ENCODE results near the gene MLLT6.

Gene MLLT6

DNA sequence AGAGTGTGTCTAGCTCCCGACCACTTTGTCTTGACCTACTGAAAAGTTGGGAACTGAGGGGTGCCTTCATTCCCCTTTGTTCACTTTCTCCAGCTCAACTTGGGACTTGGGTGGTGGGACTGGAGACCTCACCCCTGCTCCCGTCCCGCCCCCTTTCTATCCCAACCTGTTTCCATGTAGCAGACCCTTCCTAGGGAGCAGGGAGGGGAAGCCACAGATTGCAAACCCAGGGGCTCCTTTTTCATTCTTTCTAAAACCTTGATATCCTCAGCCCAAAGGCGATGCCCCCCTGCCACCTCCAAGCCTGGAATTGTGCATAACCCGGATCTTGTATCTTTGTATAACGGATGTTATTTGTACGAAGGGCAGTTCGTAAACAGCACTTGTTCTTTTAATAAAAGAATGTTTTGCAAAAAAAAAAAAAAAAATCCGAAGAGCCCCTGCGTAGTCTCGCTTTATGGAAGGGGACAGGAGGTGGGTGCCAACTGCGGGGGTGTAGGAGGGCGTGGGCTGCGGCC lies 24.4 kb downstream of the MLLT6 start:
- no peak for DNase-seq

DNA sequence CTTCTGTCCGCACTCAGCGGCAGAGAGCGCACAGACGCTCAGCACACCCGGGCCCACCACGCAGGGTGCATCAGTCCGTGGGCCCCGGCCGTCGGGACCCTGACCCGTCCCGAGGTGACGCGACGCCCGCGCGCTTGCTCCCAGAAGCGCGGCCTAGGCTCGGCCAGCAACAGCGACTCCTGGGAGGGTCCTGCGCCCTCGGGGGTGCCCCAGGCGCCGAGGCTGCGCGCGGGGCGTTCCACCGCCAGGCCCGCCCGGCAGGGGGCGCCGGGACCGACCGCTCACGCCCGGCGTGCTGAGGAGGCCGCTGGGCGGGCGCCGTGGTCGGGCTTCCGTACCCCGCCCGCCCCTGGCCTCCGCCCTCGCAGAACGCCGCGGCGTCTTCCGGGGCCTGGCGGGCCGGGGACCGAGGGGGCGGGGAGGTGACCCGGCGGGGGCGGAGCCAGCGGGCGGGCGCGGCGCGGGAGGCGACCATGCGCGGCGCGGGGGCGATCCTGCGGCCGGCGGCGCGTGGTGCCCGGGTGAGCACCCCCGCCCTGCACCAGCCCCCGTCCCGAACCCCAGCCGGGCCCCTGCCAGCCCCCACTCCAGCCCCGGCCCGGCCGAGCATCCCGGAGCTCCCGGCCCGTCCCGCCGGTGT lies 24.9 kb downstream of the MLLT6 start, which contains the start of gene CISD3:
CISD3 (plus strand) TSS at position 456 of the 640 bp plus-strand sequence; CDS start at position 474, 18 bp downstream.
- DNase-seq: no peak

DNA sequence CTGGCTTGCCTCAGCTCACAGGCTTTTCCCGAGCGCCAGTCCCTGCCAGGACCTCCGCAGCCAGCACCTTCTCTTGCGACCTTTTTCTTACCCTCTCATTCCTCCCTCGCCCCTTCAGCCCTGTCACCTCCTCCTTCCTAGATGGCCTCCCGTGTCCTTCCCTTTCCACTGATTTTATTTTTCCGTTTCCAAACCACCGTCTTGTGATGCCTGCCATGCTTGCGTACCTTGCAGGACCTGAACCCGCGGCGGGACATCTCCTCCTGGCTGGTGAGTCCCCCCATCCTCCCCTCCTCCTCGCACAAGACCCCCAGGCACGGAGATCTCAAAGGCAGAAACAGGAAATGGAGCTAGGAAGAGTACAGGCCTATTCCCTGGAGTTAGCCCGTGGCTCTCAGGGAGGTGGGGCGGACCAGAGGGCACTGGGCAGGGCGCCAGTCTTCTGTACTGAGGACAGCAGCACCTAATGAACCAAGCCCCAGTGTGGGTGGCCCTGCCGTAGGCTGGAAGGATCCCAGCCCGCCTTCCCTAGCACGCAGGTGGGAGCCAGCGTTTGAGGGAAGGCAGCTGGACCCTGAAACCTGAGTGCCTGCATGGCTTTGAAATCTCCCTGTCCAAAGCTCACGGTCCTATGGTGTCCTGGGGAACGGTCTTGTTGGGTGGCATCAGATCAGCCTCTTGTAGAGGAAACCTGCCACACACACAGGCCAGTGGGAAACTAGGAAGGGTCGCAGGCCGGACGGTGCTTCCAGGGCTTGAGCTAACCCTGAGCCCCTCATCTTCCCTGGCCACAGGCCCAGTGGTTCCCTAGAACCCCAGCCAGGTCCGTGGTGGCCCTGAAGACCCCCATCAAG lies 25.7 kb downstream of the MLLT6 start:
- no peak for DNase-seq

DNA sequence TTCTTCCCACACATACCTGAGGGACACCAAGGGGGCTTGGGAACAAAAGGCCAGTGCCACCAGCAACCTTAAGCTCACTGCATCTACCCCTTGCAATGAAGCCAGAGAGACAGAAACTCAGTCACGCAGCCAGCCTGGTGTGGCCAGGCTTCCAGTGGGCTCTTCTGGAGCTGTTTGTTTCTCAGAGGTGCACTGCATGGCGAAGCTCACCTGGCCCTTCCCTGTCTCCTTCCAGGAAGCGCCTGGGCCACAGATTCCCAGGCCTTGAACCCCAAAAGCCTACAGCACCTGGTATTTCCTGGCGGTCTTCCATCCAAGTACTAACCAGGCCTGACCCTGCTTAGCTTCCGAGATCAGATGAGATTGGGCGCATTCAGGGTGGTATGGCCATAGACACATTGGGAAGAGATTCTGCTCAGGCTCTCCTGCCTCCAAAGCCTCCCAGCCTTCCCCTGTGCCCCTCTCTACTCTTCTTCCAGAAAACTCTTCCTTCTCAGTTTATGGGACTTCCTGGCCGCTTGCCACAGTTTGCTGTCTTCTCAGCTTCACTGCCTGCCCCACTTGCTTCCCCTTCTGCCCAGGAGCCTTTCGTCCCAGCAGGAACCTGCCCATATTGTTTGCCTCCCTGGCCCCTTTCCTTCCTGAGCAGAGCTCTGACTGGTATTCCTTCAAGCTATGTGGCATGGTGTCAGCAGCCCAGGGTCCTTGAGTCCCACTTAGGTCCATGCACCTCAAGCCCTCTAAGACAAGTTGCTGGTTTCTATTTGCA lies 26.6 kb downstream of the MLLT6 start:
- no peak for DNase-seq

DNA sequence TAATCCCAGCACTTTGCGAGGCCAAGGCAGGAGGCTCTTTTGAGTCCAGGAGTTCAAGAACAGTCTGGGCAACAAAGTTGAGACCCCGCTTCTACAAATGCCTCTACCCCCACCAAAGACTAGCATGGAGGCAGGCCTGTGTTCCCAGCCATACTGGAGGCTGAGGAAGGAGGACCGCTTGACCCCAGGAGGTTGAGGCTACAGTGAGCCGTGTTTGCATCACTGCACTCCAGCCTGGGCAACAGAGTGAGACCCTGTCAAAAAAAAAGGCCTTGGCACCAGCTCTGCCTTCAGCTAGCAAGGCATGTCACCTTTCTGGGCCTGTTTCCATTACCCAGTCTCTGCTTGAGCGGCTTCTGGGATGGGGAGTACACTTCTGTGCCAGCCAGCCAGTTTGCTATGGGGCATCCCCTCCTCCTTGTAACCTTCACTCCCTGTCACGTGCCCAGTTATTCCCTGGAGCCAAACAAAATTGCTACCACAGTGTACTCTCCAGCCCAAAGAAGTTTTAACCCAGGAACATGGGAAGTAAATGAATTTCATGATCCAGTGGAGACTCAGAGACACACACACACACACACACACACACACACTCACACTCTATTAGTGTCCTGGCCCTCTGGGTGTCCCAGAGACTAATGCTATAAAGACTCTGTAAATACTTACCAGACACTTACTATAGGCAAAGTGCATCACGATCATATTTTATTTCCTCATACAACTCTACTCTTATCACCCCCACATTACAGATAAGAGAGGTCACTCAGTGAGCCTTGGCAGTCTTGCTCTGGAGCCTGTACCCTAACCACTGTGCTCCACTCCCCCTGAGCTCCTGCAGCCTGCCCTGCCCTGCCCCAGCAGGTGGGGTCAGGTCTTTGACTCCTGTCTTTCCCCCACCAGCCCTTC lies 27.6 kb downstream of the MLLT6 start:
- no peak for DNase-seq

DNA sequence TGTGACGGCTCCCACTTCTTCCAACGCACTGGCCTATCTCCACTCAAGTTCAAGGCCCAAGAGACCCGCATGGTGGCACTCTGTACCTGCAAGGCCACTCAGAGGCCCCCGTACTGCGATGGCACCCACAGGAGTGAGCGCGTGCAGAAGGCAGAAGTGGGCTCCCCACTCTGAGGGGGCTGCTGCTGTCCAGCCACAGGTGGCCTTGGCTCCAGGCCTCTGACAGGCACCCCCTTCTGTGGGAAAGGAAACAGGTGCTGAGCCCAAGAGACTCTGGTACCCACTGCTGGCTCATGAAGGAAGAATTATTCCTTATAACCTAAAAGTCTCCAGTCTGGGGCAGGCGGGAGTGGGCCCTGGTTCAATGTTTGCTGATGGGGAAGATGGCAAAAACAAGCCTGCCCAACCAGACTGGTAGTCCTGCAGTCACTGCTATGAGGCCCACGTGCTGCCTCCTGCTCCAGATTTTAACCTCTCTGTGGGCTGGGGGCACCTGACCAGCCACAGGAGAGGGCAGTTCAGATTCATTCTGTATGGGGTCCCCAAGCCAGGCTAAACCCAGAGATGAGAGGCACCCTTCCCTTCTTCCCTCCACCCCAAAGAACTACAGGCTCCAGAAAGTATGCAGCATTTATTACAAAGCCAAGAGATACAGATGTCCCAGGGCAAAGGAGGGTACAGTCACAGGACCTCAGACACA lies 28.4 kb downstream of the MLLT6 start:
- DNase-seq: no peak

DNA sequence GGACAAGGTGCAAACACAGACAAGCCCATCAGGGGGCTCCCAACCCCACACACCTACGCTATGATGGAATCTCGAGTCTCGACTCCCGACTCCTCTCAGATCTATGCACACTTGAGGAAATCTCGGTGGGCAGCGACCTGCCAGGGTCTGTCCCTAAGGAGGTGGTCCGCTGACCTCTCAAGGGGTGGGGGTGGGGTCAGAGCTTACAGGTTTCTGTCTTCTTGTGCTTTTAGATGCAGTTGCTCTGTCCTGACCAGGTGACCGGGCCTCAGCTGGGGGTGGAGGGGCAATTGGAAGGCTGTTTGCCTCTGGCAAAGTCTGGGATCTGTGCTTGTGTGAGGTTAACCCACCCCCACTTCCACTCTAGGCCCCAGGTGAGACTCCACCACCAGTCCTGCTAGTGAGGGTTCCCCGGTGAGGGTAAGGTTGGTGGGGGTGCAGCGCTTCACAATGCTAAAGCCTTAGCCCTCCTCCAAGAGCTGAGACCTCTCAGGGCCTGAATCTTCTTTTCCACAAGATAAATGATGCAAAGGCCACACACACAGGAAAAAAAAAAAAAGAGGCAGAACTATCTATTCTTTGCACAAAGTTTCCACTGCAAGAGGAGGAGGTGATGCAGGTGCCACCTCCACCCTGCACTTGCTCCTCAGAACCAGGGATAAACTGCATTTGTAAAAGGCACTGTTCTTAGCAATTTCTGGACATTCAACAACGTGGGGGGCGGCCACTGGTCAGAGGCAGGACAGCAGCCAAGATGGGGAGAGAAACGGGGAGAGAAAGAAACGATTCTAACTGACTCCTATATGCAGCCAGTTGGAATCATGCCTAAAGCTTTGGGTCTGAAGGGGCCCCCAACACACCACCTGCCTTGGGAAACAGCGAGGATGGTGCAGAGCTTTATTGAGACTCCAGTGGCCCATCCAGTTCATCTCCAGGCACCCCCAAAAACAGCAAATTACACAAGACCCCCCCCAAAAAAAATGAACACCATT lies 29.2 kb downstream of the MLLT6 start:
- DNase-seq: no peak

DNA sequence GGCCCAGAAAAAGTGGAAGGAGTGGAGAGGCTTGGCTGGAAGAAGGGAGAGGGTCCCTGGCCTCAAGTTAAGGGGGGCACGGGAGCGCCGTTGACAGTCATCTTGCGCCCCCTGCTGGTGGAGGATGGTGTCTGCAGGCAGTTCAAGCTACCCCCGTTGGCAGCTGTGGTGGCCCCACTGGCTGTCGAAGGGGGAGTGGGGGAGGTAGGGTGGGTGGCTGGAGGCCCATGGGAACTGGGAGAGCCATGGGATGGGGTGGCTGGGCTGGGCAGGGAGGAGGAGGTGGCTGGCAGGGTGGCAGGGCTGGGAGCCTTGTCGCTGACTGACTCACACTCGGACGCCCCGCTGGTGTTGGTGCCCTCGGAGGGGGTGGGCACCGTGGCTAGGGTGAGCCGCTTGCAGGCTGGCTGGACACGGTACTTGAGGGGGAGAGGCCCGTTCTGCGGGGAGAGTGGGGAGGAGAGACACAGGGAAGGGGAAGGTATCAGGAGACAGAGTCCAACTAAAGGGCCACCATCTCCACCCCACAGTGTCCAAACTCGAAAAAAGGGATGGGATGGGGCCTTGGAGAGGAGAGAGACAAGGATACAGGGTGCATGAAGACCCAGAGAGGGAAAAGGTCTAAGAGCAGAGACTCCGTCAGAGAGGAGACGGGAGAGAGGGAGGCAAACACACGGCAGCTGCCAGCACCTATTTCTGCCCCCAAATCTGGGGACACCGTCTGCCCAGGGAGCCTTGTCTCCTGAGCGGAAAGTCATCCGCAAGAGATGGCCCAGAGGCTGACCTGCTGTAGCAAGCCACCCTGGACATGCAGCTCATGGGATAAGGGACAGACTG lies 30.3 kb downstream of the MLLT6 start:
- DNase-seq: no peak

DNA sequence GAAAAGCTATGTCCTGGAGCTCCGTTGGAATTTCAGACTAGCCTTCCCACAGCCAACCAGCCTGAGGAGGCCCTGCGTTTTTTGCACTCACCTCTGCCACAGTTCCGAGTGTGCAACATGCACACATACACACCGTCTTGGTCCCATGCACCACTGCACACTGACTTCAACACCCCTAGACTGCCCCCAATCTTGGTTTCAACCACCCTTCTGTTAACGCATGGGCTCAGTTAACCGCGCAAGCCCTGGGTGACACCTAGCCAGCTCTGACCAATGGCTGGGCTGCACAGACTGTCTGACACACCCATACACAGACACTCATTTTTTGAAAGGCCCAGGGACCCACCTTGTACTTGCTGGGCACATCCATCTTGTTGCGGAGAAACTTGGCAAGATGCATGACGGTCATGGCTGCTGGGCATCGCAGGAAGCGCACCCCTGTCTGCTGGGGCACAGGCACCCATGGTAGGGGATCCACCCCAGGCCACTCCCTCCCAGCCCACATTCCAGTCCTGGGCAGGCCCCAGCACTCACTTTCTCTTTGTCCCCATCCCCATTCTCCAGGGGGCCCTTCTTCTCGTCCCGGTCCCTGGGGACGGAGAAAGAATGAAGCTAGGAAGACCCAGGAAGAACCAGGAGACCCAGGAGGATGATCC lies 33.1 kb downstream of the MLLT6 start:
- no peak for DNase-seq

DNA sequence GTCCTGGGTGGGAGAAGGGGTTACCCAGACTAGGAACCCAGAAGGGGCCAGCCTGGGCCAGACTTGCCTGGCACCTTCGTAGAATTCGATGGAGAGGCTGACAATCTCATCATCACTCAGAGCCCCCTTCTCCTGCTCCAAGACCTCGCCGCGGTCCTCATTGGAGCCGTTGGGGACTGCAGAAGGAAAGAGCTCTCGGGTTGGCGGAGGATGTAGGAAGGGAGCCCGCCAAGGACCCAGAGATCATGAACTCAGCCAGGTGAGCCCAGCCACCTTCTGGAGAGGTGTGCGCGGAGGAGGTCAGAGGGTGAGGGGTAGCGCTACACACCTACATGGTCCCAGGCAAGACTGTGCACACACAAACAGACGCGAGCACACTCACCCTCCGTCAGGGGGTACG lies 33.6 kb downstream of the MLLT6 start:
- DNase-seq: no peak

DNA sequence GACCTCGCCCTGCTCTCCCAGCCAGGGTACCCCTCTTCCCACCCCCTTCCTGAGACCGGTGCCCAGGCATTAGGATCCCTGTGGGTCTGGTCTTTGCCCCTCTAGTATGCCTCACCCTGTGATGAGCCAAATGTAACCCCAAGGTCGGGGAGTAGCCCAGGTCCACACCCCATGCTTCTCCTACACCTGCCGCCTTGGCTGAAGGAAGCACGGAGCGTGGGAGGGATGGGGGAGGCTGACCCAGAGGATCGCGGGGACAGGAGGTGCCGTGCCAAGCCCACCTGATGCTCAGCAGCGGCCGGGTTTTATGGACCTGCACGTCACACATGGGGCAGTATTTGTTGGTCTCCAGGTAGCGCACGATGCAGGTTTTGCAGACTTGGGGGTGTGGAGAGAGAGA lies 34.2 kb downstream of the MLLT6 start:
- no peak for DNase-seq

DNA sequence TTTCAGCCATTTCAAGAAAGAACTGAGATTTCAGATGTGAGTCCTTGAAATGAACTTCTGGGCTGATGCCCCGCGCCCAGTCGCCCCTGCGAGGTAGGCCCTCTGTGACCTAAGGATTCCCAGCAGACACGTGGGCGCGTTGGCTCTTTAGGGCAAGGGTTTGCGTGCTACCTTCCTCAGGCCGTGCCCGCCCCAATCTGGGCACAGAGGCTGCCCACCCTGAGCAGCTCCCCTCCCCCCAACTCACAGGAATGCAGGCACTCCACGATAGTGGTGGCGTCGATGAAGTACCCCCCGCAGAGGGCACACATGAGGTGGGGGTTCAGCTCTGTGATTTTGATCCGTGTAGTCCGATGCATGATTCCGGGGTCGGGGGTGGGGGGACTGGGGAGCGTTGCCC lies 35.0 kb downstream of the MLLT6 start:
- no peak for DNase-seq

DNA sequence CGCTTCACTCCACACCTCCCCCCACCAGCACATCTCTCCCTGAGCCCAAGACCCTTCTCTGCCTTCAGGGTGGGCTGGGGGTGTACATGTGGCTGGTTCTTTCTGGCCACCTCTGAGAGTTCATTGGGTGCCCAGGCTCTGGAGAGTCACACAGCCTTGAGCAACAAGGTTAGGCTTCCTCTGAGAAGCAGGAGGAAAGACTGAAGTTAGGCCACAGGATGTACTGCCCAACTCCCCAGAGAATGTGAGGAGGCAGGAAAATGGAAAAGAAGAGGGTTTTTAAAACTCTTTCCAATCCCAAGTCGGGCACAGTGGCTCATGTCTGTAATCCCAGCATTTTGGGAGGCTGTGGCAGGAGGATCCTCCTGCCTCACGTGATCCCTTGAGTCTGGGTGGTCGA lies 35.7 kb downstream of the MLLT6 start:
- no peak for DNase-seq

DNA sequence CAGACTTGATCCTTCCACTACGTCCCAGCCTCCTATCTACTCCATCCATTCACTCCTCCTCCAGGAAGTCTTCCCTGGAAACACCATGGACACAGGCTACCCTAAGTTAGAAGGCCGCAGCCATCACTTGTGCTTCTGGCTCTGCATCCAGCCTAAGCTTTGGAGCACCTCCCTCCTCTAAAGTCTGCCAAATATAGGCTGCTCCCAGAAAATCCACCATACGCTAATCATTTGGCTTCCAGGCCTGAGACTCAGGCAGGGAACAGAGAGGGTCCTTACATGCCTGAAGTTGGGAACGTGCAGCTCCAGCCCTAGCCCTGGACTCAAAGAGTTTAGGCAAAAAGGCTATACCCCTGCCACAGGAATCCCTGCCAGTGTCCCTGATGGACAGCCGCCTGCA lies 36.4 kb downstream of the MLLT6 start:
- DNase-seq: no peak

DNA sequence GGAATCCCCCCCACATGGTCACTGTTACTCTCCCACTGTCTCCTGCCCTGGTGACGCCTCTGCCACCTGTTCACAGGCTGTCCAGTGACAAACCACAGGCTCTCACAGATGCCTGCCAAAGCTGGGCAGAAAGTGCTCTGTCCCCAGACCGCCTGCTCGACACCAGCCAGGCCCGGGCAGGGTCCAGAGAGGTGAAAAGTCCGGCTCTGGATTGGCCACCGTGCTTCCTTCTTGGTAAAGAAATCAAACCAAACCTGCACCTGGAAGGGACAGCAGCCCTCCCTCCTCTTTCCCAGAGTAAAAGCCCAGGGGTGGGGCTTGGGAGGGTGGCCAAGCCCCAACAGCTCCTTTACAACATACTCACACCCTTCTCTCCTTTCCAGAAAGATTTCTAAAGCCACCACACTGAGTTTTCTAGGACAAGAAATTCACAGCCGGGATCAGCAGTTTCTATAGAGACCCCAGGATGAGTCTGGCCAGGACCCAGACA lies 36.9 kb downstream of the MLLT6 start:
- DNase-seq: peak in 1 of 2 experiments; percentile 16

DNA sequence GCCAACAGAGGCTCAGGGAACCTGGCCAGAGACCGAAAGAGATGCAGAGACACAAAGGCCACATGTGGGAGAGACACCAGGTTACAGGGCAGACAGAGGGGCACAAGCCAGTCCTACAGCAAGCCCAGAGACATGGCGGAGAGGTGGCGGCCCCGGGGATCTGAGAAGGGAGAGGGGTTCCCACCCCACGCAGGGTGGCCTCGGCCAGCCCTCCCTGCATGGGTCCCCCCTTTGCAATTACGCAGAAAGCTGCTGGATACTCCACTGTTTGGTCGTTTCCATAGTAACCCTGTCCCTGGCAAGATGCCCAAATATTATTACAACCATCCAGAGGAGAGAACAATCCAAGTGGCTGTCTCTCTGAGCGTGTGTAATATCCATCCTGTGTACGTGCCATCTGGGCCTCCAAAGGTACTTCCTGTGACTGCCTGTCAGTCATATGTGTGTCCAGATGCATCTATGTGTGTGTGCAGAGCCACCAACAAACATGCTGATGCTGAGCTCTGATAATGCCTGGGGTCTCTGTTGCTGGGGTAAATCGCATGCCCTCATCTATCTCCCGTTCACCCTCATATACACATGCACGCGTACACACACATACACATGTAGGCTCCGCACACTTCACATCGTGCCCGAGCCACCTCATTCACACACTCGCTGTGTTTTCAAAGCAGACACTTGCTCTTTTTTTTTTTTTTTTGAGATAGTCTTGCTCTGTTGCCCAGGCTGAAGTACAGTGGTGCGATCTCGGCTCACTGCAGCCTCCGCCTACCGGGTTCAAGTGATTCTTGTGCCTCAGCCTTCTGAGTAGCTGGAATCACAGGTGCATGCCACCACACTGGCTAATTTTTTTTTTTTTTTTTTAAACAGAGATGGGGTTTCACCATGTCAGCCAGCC lies 37.6 kb downstream of the MLLT6 start:
- peak in 1 of 2 experiments; percentile 72 for DNase-seq

DNA sequence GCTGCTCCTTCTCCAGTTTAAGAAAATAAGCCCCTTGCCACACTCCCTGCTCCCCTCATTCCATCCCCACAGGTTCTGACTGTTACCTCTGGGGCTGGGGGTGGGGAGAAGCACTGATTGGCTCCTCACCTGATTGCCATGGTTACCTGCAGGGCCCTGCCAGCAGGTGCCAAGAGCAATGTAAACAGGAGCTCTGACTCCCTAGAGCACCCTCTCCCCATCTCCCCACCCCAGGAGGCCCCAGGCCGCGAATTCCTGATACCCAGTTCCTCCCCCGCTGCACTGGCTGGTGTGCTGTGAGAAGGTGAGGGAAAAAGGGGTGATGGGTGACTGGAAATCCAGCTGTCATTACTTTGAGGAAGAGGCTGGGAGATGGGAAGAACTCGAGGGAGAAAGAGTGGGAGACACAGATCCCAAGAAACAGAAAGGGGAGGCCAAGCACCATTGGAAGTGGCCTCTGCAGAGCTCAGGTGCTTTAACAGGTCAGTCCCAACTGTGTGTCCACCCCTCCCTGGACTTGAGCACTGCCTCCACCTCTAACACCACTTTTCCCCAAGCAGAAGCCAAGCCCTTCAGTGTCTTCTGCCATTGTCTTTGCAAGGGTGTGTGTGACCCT lies 38.6 kb downstream of the MLLT6 start:
- DNase-seq: no peak

All from cerebellar nuclear complex (tissue), 1 donor.